RWPE1 (cell line): ENCODE results near the gene LRGUK.
A peak's percentile ranks its signal among the peaks of the same experiment; 100 is the strongest.
"Not testable (repeated sequence)": the region's sequence is repeated elsewhere in the genome, so short reads cannot be mapped to it uniquely, and the experiment has no call there.

Source experiments
- CTCF ChIA-PET: fragments of 350-600 bp; sonication (Branson Sonifier 250); formaldehyde crosslinking; extraction: SDS; loops from one replicate; lab custom pipeline; 2021; lab: Yijun Ruan, JAX
- POLR2A ChIA-PET: fragments of 400-600 bp; formaldehyde crosslinking; extraction: SDS; loops from one replicate; lab custom pipeline; 2020; ENCODE audit warnings: antibody characterized with exemption; ENCODE audit not compliant: low non-redundant PET; lab: Yijun Ruan, JAX
- DNase-seq: peaks from one replicate; pipeline ENCODE4 v3.0.0; 2012; ENCODE audit warnings: low spot score
- H3K27ac ChIP-seq: fragments of 450-650 bp; 2 replicates; pipeline ENCODE4 v1.5.1; 2017
- TF ChIP-seq, protein P1 (sequence below): fragments of 450-650 bp; conservative IDR thresholded peaks from 2 replicates; pipeline ENCODE4 v1.5.1; 2017; ENCODE audit warnings: low read depth, mild to moderate bottlenecking

Gene LRGUK, protein sequence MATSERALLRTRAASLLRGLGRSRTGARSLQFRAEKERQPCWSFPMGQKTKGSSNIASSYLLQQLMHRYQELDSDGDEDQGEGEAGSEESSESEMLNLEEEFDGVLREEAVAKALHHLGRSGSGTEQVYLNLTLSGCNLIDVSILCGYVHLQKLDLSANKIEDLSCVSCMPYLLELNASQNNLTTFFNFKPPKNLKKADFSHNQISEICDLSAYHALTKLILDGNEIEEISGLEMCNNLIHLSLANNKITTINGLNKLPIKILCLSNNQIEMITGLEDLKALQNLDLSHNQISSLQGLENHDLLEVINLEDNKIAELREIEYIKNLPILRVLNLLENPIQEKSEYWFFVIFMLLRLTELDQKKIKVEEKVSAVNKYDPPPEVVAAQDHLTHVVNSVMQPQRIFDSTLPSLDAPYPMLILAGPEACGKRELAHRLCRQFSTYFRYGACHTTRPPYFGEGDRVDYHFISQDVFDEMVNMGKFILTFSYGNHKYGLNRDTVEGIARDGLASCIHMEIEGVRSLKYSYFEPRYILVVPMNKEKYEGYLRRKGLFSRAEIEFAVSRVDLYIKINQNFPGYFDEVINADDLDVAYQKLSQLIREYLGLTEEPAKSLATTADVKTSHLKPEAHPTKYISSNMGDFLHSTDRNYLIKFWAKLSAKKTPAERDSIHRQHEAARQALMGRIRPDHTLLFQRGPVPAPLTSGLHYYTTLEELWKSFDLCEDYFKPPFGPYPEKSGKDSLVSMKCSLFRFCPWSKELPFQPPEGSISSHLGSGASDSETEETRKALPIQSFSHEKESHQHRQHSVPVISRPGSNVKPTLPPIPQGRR

DNA sequence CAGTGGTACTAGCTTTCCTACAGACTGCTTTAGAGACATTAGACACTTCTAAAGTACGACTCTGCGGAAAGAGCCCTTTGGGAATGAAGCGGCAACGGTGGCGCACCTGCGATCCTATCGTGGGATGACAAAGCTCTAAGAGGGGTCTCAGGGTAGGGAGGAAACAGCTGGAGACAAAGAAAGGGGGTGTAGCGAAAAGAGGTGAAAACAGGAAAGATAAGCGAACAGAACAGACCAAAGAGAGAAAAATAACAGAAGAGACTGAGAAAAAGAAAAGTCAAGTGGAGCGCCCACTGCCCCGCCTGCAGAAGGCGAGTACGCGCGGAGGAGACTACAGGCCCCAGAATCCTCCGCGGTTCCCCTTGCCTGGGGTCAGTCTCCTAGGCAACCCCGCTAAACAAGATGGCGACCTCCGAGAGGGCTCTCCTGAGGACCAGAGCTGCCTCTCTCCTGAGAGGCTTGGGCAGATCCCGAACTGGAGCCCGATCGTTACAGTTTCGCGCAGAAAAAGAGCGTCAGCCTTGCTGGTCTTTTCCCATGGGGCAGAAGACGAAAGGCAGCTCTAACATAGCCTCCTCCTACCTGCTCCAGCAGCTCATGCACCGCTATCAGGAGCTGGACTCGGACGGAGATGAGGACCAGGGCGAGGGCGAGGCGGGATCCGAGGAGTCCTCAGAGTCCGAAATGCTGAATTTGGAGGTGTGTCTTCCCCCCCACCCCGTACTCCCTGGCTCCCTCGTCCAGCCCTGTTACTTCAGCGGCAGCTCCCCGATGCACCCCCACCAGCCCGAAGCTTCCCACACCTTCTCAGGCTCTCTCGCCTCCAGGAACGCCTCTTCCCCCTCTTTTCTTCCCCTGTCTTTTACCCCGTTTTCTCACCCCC is at the start of gene LRGUK:
Gene LRGUK, plus strand, starts transcription at position 375 of the 883 bp plus-strand sequence. Its CDS starts 28 bp downstream, at position 403.
- no peak within 1 kb of the TSS for H3K27ac ChIP-seq
- POLR2A ChIA-PET = no interaction called here
- CTCF ChIA-PET = interaction anchor here (0.6 kb wide), 1 partner anchor 41 kb away, joined by 3 read pairs; no protein-coding TSS in a partner anchor
- TF ChIP-seq, protein P1, sequence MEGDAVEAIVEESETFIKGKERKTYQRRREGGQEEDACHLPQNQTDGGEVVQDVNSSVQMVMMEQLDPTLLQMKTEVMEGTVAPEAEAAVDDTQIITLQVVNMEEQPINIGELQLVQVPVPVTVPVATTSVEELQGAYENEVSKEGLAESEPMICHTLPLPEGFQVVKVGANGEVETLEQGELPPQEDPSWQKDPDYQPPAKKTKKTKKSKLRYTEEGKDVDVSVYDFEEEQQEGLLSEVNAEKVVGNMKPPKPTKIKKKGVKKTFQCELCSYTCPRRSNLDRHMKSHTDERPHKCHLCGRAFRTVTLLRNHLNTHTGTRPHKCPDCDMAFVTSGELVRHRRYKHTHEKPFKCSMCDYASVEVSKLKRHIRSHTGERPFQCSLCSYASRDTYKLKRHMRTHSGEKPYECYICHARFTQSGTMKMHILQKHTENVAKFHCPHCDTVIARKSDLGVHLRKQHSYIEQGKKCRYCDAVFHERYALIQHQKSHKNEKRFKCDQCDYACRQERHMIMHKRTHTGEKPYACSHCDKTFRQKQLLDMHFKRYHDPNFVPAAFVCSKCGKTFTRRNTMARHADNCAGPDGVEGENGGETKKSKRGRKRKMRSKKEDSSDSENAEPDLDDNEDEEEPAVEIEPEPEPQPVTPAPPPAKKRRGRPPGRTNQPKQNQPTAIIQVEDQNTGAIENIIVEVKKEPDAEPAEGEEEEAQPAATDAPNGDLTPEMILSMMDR = no peak
- peak; percentile 75 for DNase-seq

DNA sequence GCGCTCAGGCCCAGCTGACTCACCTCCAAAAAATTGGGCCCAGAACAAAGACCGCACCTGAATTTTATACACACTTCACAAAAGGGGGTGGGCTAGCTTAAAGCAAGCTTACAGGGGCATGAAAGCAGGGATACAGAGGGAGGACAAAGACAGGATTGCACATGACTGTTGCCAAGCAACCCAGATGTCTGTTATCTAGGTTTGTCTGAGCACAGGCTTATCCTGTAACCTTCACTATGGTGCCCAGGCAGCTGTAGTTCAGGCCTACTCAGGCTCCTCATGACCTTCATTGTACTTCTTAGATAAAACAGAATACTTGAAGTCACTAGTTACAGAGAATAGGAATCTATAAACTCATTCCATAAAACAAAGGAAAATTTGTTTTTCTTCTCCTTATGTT is 49.6 kb upstream of the LRGUK start:
- CTCF ChIA-PET = interaction anchor here (0.5 kb wide), 1 partner anchor 349 kb away, joined by 5 read pairs; no protein-coding TSS in a partner anchor
- DNase-seq, POLR2A ChIA-PET, H3K27ac ChIP-seq: not testable (repeated sequence)

DNA sequence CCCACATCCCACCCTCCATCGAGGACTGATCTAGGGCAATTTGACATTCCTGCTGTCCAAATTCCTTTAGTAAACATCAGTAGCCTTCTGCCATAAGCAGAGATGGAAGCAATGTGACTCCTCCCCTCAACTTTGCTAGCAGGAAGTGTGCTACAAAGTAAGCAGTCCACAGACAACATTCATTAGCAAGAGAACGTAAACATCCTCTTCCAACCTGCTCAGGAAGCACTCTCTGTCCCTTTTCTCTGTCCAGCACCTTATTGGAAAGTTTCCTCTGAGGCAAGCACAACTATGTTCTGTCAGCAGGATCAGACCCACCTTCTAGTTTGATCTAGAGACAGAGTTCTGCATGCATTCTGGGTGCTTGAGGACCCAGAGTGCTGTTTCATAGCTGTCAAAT is 48.1 kb upstream of the LRGUK start:
- POLR2A ChIA-PET = no interaction called here
- no peak overlapping the region for H3K27ac ChIP-seq
- TF ChIP-seq, protein P1 = no peak
- CTCF ChIA-PET = no interaction called here
- no peak for DNase-seq

DNA sequence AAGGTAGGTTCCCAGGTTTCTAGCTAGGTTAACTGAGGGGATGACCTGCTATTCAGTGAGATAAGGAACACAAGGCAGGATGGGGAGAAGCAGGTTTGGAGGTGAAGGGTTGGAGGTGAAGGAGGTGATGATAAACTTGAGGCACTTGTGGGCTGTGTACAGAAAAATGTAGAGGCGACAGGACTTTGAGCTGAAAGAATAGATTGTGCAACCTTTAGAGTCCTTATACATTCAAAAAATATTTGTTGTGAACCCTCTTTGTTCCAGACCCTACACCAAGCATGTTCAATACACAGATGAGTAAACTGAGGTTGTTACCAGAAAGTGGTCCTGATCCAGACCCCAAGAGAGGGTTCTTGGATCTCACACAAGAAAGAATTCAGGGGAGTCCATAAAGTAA is 45.4 kb upstream of the LRGUK start:
- no peak for DNase-seq
- no peak overlapping the region for H3K27ac ChIP-seq
- ChIA-PET POLR2A (no interaction called here), CTCF (no interaction called here)
- TF ChIP-seq, protein P1 = no peak

DNA sequence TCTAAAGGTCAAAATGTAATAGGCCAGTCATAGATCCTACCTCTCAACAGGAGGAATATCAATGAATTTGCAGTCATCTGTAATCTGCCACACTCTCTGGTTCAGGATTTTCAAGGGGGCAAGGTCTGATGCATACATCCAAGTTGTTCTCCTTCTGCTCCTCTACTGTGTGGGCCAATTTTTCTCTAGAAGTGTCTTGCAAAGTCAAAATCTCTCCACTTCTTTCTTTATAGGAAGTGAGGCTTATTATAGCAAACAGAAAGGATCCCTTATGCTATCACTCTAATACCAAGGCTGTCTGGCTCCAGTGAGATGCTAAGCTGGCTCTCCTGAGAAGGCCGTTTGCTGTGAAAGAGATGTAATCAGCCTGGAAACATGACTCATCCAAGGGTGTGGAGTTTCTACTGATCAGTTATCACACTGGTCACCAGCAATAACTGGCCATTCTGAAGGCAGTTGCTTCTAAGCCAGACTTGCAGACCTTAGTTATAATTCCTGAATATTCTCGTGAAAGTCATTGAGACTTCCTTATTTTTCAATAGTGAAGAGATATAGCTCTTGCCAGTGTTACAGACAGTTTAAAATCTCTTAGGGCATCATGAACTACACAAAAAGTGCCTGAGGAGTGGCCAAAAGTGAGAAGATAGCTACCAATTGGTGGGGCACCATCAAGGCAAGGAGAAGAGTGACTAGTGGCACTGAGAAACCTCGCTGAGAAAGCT is 43.2 kb upstream of the LRGUK start:
- CTCF ChIA-PET = interaction anchor here (0.5 to 0.7 kb wide), 2 partner anchors 19 to 149 kb away, joined by 4 read pairs; no protein-coding TSS in a partner anchor
- POLR2A ChIA-PET = interaction anchor here (0.7 kb wide), 1 partner anchor 304 kb away, joined by 3 read pairs; no protein-coding TSS in a partner anchor

More for the DNA sequence above, 43.2 kb upstream of the LRGUK start:
- peak; percentile 10 for DNase-seq
- H3K27ac ChIP-seq = no peak overlapping the region
- TF ChIP-seq, protein P1 = no peak
